ENCODE data around the gene APH1B.

DNA sequence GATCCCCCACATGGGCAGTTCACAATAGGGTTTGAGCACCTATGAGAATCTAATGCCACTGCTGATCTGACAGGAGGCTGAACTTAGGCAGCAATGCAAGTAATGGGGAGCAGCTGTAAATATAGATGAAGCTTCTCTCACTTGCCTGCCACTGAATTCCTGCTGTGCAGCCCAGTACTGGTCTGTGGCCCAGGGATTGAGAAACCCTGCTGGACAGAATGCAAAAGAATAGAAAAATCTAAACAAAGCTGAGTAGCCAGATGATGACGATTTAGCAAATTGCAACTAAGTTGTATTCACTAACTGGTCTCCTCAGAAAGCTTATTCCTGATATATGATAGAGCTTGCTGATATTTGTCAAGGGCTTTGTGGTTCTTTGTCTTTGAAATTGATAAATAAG lies 34.3 kb upstream of the APH1B start:
- TF ChIP-seq POLR2A (IDR thresholded peaks at IDR 0.05), result no peak
- TF ChIP-seq, protein P1, sequence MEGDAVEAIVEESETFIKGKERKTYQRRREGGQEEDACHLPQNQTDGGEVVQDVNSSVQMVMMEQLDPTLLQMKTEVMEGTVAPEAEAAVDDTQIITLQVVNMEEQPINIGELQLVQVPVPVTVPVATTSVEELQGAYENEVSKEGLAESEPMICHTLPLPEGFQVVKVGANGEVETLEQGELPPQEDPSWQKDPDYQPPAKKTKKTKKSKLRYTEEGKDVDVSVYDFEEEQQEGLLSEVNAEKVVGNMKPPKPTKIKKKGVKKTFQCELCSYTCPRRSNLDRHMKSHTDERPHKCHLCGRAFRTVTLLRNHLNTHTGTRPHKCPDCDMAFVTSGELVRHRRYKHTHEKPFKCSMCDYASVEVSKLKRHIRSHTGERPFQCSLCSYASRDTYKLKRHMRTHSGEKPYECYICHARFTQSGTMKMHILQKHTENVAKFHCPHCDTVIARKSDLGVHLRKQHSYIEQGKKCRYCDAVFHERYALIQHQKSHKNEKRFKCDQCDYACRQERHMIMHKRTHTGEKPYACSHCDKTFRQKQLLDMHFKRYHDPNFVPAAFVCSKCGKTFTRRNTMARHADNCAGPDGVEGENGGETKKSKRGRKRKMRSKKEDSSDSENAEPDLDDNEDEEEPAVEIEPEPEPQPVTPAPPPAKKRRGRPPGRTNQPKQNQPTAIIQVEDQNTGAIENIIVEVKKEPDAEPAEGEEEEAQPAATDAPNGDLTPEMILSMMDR (IDR thresholded peaks at IDR 0.05), result no peak

Data from ovary (tissue), 3 donors.